ENCODE measurements around the gene EFHC2.

The EFHC2 gene

GRCh38 chrX:44224760-44225159, 118.7 kb downstream of the EFHC2 start:
- Histone ChIP-seq H3K4me3 (ENCODE audit: low read length) (no peak overlapping the region), H3K9me2 (replicated peaks; ENCODE audit: control insufficient read depth, low read length) (no peaks in the 10 kb centered on the region), H3K36me3 (ENCODE audit: control insufficient read depth, low read length) (no peaks in the 10 kb centered on the region), H3K27me3 (ENCODE audit: control insufficient read depth, low read length) (no peaks in the 10 kb centered on the region), H3K4me1 (ENCODE audit: control insufficient read depth, low read length) (no peaks in the 10 kb centered on the region), H3K9me3 (ENCODE audit: control insufficient read depth, insufficient read depth, low read length) (no peaks in the 10 kb centered on the region), H3K4me2 (ENCODE audit: low read length) (no peak overlapping the region), H3K79me2 (ENCODE audit: control insufficient read depth, low read length) (no peaks in the 10 kb centered on the region), H3K27ac (ENCODE audit: low read depth, low read length) (no peak overlapping the region), H3F3A (ENCODE audit: control insufficient read depth, insufficient read depth) (no peaks in the 10 kb centered on the region), H4K20me1 (ENCODE audit: control insufficient read depth, insufficient read depth, low read depth, low read length) (no peaks in the 10 kb centered on the region)
- TF ChIP-seq EZH2phosphoT487 (IDR thresholded peaks at IDR 0.05; ENCODE audit: borderline replicate concordance, low read length) (no peak), CTCF (IDR thresholded peaks at IDR 0.05; ENCODE audit: low read depth, low read length, poor library complexity, severe bottlenecking) (no peak)

GRCh38 chrX:44223150-44223549, 120.3 kb downstream of the EFHC2 start:
- TF ChIP-seq CTCF (IDR thresholded peaks at IDR 0.05; ENCODE audit: low read depth, low read length, poor library complexity, severe bottlenecking) (no peak), EZH2phosphoT487 (IDR thresholded peaks at IDR 0.05; ENCODE audit: borderline replicate concordance, low read length) (no peak)
- no peaks in the 10 kb centered on the region for H3F3A ChIP-seq (ENCODE audit: control insufficient read depth, insufficient read depth)
- H3K9me2 ChIP-seq (replicated peaks; ENCODE audit: control insufficient read depth, low read length) = no peaks in the 10 kb centered on the region
- no peaks in the 10 kb centered on the region for H3K36me3 ChIP-seq (ENCODE audit: control insufficient read depth, low read length)
- no peaks in the 10 kb centered on the region for H3K27me3 ChIP-seq (ENCODE audit: control insufficient read depth, low read length)
- H3K9me3 ChIP-seq (ENCODE audit: control insufficient read depth, insufficient read depth, low read length) = no peaks in the 10 kb centered on the region
- H4K20me1 ChIP-seq (ENCODE audit: control insufficient read depth, insufficient read depth, low read depth, low read length) = no peaks in the 10 kb centered on the region
- H3K27ac ChIP-seq (ENCODE audit: low read depth, low read length) = no peak overlapping the region
- no peak overlapping the region for H3K4me3 ChIP-seq (ENCODE audit: low read length)
- H3K79me2 ChIP-seq (ENCODE audit: control insufficient read depth, low read length) = no peaks in the 10 kb centered on the region
- no peak overlapping the region for H3K4me2 ChIP-seq (ENCODE audit: low read length)
- no peaks in the 10 kb centered on the region for H3K4me1 ChIP-seq (ENCODE audit: control insufficient read depth, low read length)

- Histone ChIP-seq H3K36me3 (ENCODE audit: control insufficient read depth, low read length) (no peaks in the 10 kb centered on the region), H3K9me3 (ENCODE audit: control insufficient read depth, insufficient read depth, low read length) (no peaks in the 10 kb centered on the region), H3K9me2 (replicated peaks; ENCODE audit: control insufficient read depth, low read length) (no peaks in the 10 kb centered on the region), H3K4me2 (ENCODE audit: low read length) (no peak overlapping the region), H3K4me1 (ENCODE audit: control insufficient read depth, low read length) (no peaks in the 10 kb centered on the region), H4K20me1 (ENCODE audit: control insufficient read depth, insufficient read depth, low read depth, low read length) (no peaks in the 10 kb centered on the region), H3K27me3 (ENCODE audit: control insufficient read depth, low read length) (no peaks in the 10 kb centered on the region), H3F3A (ENCODE audit: control insufficient read depth, insufficient read depth) (no peaks in the 10 kb centered on the region), H3K4me3 (ENCODE audit: low read length) (no peak overlapping the region), H3K79me2 (ENCODE audit: control insufficient read depth, low read length) (no peaks in the 10 kb centered on the region), H3K27ac (ENCODE audit: low read depth, low read length) (no peak overlapping the region)
- TF ChIP-seq CTCF (IDR thresholded peaks at IDR 0.05; ENCODE audit: low read depth, low read length, poor library complexity, severe bottlenecking) (no peak), EZH2phosphoT487 (IDR thresholded peaks at IDR 0.05; ENCODE audit: borderline replicate concordance, low read length) (no peak)
These were observed 125.0 kb downstream of the EFHC2 start for GRCh38 chrX:44218465-44218864.

DNA sequence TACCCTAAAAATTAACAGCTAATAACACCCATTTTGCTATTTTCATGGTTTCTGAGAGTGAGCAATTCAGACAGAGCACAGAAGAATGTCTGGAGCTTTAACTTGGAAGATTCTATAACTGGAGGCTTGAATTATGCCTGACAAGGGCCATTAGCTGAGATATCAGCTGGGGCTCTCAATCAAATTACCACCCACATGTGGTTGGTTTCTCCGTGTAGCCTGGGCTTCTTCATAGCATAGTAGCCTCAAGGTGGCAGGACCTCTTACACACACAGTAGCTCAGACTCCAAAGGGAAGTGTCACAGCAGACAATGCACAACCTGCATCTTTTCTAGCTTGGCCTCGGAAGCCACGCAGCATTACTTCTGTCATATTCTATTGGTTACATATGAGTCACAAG, 127.3 kb downstream of the EFHC2 start:
- no peak for TF ChIP-seq EZH2phosphoT487 (IDR thresholded peaks at IDR 0.05; ENCODE audit: borderline replicate concordance, low read length)
- TF ChIP-seq CTCF (IDR thresholded peaks at IDR 0.05; ENCODE audit: low read depth, low read length, poor library complexity, severe bottlenecking) = no peak
- no peak overlapping the region for H3K4me2 ChIP-seq (ENCODE audit: low read length)
- no peak overlapping the region for H3K27ac ChIP-seq (ENCODE audit: low read depth, low read length)
- H3K4me1 ChIP-seq (ENCODE audit: control insufficient read depth, low read length) = no peaks in the 10 kb centered on the region
- no peaks in the 10 kb centered on the region for H3K36me3 ChIP-seq (ENCODE audit: control insufficient read depth, low read length)
- no peaks in the 10 kb centered on the region for H3F3A ChIP-seq (ENCODE audit: control insufficient read depth, insufficient read depth)
- no peaks in the 10 kb centered on the region for H3K9me2 ChIP-seq (replicated peaks; ENCODE audit: control insufficient read depth, low read length)
- H3K4me3 ChIP-seq (ENCODE audit: low read length) = no peak overlapping the region
- H3K9me3 ChIP-seq (ENCODE audit: control insufficient read depth, insufficient read depth, low read length) = no peaks in the 10 kb centered on the region
- H4K20me1 ChIP-seq (ENCODE audit: control insufficient read depth, insufficient read depth, low read depth, low read length) = no peaks in the 10 kb centered on the region
- no peaks in the 10 kb centered on the region for H3K79me2 ChIP-seq (ENCODE audit: control insufficient read depth, low read length)
- H3K27me3 ChIP-seq (ENCODE audit: control insufficient read depth, low read length) = no peaks in the 10 kb centered on the region
